GM21447 (cell line): ENCODE results near the gene IQSEC1.

Experiments
- ATAC-seq: cut with Tn5 transposase; IDR thresholded peaks from one replicate; pipeline ENCODE4 v1.9.1; 2021; ENCODE audit not compliant: unreplicated experiment

Gene IQSEC1

DNA sequence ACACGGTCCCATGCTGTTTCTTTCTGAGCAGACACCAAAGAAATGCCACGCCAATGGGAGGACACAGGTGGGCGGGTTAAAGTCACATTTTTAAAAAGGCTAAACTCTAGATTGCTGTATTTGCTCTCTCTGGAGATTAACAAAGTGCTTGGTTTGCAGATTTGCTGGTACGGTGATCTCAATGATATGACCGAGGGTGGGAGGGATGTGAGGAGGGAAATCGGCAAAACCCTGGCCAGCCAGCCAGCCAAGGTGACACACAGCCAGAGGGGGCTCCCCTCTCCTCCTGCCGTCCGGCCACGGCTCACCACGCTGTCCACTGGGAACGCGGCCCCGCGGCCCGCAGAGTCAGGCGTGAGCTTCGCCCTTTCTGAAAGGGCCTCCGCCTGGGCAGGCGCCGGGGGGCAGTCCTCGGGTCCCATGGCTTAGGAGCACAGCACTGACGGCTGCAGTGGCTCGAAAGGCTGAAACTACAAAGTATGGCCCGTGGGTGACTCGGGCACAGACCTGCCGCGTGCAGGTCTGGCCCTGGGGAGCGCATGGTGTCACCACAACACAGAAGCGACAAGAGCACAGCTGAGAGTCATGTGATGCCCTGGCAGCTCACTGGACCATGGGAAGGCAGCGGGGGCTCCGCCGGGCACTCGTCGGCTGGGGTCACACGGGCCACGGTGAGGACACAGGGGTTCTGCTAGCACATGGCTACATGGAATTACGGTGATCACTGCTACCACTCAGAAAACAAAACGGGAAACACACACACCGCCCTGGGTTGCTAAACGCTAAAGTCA lies 174.1 kb downstream of the IQSEC1 start:
- ATAC-seq, result no peak

DNA sequence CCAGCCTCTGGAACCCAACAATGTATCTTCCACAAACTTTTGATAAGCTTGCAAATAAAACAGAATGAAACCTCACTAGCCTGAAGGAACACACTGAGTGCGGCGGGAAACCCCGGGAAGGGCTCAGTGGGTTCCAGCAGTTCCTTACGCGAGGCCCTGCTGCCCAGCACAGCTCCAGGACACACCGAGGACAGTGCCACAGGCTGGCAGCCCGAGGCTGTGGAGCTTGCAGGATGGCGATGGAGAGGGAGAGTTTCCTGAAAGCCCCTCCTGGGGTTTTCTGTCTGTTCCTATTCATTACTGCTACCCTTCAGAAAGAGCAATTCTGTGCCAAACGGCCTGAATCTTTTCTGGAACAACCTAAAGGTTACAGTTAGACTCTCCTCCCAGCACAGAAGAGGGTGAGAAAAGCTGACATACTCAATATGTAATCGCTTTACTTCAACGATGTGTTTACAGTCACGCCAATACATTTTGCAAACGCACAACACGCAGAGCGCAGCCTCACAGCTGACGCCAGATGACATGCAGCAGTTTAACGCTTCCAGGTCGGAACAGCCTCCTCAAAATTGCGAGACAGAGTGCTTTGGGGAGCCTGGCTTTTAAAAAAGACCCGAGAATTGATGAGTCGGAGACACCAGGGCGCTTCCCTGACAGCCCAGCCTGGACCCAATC lies 174.8 kb downstream of the IQSEC1 start:
- ATAC-seq, result no peak

DNA sequence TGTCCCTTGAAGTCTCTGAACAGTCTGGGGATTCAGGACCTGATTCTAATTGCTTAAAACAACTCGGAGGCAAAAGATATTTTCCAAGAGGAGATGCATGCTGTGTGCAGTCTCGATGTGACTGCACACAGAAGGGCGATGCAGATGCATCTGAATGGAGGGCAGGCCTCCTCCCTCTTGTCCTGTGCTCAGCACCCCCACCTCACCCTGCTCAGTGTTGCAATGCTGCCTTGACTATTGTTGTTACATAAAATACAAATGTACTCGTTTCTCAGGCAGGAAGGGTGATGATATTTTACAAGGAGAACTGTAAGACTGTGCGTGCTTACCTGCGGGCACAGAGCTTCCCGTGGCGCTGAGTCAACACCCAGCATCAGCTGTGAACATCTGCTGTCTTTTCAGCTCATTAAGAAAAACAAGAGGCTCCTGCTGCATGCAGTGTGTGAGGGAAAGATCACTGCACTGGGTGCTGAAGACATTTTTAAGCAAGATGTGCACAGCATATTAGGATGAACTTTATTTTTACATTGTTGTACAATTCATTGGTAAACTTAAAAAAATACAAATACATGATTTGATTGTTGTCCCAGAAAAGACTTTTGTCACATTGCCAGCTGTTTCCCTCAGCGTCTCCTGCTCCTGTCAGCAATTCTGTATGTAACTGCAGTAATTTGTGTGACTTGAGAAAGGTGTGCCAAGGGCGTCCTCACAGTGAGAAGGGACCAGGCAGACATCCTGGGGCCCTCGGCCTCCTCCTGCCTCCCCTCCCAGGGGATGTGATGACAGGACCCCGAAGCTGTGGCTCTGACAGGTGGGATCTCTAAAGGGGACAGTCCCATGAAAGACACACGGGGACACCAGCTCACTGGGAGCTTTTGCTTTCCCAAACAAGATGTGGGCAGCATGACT lies 175.6 kb downstream of the IQSEC1 start:
- ATAC-seq, result no peak

DNA sequence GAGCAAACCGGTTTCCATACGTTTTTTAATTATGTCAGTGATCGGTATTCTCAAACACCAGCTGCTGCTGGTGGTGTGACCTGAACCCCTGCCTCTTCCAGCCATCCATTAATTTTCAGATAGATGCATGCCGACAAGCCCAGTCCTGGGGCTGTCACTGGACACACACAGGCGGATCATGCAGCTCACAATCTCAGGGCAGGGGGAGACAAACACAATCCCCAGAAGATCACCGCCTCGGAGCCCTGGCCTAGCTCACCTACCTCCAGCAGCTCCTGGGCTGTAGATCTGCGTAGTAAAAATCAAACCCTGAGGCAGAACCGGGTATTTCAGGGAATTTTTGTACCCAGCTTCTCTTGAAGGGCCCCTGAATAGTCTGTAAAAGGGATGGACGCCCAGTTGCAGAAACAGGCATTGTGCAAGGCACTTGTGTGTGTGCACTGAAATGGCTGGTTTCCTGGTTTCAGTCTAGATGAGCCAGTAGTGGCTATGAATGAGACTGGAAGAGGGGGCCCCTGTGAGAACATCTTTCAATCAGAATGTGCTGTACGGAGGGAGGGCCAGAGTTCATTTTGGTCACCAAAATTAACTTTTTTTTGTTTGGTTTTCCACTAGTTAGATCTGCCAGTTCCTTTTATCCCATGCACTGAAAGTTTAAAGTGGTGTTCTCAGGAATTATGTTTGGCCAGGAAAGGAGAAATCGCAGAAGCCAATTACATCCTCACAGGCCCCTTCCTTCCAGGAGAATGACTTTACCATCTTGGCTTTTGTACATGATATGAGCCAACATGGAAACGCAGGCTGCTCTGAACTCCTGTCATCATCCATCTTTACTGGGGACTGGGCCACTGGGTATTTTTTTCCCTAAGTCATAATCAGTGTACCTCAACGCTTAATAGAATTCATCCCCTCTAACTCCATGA lies 176.9 kb downstream of the IQSEC1 start:
- no peak for ATAC-seq

DNA sequence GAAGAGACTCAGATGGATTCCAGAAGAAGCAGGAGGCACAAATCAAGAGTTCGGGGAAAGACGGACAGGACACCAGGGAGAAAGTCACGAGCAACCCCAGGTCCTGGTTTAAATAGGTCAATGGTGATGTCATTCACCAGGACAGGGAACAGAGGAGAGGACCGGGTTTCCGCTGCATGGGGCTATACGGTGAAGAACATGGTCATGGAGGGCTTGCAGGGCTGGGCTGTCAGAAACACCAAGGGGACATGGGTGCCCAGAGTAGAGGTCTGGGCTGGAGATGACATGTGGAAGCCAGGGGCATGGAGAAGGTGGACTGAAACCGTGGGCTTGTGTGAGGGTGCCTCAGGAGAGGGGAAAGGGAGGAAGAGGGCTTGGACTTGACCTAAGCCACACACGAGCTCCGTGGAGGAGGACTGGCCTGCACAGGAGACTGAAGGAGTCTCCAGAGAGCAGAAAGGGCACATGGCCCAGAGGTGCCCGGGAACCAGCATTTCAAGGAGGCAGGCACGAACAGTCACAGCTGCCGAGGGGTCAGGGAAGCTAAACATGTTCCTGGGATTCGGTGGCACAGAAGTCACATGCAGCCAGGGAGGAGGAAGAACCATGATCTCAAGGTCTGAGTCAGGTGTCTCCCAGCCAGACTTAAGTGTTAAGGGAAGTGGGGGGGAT lies 177.7 kb downstream of the IQSEC1 start:
- no peak for ATAC-seq

DNA sequence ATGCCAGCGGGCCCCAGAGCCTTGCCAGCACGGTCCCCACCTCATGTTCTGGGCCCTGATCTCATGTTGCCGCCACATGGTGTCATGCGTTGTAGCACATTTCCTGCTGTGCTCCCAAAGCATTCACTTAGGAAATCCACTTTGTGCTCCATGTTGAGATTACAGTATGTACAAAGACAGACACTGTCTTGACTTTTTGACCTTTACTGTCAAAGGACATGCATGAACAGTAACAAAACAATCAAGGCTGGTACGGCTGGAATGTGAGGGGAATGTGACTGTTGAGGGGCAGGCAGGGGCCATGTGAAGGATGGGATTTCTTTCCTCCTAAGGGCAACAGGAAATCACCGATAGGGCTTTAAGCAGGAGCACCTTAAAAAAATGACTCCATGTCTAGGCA lies 178.6 kb downstream of the IQSEC1 start:
- no peak for ATAC-seq

DNA sequence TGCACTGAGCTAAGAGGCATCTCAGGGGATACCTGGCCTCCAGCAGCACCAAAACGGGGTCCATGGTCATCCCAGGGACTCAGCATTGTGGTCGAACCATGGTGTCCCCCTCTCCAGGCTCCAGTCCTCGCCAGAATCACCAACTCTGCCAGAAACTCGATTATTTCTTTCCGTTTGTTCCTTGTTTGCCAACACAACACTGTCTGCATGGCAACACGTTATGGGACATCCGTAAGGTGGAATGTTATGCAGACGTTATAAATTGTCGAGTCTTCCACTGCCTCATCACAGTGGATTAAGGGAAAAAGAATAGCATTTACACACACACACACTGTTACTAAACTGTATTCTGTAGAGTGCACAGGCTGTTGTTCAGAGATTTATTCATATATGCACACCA lies 179.4 kb downstream of the IQSEC1 start:
- no peak for ATAC-seq

DNA sequence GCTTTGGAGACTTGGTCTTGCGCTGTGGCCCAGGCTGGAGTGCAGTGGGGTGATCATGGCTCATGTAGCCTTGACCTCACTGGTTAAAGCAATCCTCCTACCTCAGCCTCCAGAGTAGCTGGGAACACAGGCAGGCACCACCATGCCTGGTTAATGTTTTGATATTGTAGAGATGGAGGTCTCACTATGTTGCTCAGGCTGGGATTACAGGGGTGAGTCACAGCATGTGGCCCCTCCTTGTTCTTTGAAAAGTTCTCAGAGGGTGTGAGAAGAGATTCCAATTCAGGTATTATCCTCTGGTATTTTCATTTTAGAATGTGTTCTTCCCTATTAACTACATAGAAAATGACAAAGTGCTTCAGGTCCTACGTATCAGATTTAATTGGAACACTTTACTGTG lies 180.0 kb downstream of the IQSEC1 start:
- no peak for ATAC-seq

DNA sequence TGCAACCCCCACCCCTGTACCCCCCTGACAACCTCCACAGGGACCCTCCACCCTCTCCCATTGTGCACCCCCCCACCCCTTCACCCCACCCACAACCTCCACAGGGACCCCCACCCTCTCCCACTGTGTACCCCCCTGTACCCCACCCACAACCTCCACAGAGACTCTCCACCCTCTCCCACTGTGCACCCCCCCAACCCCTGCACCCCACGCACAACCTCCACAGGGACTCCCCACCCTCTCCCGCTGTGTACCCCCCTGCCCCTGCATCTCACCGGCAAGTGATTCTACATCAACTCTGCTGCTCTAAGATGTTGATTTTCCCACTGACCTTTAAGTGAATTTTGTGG lies 180.4 kb downstream of the IQSEC1 start:
- ATAC-seq, result no peak

DNA sequence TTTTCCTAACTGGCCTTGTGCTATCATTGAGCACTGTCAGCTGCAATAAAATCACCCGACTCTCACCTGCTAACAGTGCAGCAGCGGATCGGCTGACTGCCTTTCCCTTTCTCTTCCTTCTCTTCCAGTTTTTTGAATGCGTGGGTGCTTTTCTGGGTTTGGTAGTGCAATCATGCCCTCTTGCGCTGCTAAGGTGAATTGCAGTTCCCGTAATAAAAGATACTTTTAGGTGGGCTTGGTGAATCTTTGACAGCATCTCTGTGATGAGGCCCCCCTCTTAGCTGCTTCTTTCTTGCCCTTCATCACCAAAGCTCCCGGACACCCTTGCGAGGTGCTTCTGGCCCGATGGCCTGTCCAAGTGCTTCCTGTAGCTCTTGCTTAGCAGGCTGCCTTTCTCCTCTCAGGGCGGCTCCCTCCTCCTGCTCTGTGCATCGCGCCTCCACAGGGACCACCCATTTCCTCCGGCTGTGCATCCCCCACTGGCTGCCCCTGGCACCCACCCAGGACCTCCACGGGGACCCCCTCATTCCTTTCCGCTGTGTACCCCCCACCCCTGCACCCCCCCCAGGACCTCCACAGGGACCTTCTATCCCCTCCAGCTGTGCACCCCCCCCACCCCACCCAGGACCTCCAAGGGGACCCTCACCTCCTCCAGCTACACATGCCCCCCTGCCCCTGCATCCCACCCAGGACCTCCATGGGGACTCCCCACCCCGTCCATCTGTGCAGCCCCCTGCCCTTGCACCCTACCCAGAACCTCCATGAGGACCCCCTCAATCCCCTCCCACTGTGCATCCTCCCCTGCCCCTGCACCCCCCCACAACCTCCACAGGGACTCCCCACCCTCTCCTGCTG lies 181.0 kb downstream of the IQSEC1 start:
- ATAC-seq, result no peak

DNA sequence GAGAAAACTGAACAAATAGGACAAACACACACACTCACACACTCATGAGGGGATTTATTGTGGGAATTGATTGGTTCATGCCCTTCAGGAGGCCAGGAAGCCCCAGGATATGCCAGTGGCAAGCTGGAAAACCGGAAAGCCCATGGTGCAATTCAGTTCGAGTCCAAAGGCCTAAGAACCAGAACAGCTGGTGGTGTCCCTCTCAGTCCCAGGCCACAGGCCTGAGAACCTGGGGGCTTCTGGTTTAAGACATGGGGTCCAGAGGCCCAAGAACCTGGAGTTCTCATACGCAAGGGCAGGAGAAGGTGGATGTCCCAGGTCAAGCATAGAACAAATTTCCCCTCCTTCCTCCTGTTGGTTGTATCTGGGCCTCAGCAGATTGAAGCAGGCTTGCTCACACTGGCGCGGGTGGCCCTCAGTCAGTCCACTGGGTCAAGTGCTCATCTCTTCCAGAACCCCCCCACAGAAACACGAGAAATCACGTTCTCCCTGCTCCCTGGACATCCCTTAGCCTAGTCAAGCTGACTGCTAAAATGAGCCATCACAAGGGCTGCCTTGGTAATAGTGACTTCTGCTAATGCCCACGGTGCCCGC lies 181.7 kb downstream of the IQSEC1 start:
- ATAC-seq, result no peak

DNA sequence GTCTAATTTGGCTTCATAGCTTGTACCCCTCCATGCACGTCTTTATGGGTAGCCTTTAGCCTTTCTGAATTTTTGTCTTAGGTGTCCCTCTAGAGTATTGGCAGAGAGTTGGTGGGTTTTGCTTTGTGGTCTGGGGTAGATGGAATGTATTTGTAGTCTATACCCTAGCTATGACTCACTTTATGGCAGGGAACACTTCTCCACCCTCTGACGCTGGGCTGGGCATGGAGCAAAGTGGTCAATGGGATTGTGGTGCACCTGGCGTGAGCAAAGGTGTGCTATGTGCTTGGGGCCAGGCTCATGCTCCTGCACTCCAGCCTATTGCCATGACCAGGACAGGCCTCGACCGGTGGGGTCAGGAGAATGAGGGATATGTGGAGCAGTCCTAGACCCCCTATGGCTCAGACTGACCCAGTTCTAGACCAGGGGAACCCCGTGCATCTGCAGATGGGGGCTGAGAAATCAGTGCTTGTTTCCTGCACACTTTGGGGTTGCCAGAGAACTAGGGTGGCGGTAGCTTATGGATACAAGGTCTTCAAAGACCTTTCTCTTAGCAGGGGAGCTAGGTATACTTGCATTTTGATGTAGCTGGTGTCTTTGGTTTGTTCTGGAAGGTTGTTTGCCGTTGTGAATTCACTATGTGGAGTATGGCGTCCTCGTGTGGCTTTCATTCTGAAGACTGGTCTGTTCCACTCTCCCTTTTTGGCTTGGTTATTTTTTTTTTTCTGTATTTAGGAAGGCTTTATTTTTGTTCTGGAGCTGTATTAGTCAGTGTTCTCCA lies 182.4 kb downstream of the IQSEC1 start:
- no peak for ATAC-seq

DNA sequence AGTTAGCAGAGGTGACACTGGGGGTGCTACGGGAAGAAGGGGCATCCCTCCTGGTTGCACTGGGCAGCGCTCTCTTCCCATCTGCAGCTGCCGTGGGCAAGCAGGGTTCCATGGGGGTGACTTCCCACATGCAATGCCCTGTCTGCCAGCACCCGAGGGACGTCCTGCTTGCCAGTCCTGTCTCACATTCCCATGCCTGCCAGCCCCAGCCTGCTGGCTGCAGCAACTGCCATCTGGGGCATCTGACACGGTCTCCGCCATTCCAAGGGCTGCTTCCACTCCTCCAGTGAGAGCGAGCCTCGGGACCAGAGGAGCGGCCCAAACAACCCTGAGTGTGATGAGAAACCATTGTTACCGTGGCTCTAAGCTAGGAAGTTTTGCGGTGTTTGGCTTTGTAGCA lies 186.5 kb downstream of the IQSEC1 start:
- no peak for ATAC-seq

DNA sequence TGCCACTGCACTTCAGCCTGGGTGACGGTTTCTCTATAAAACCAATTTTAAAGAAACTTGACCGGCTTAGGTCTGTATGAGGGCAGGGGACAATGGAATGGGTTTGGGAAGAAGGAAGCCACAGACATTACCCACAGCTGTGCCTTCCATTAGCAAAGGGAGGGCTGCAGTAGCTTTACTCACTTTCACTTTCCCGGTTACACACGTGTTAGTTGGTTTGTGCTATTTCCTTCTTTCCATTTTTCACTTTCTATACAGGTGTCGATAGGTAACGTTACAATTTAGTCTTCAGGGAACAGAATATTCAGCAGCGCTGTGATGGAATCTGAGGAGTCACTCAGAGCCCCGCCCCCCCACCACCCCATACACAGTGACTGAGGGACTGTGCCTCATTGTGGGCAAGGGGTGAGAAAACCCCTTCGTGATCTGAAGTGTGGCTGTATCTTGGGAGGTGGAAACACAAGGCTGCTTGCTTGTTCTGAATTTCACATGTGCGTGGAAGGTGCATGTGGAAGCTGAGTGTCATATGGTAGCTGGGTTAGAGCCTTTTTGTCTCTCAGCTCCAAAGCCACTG lies 187.0 kb downstream of the IQSEC1 start:
- ATAC-seq, result peak; percentile 58

DNA sequence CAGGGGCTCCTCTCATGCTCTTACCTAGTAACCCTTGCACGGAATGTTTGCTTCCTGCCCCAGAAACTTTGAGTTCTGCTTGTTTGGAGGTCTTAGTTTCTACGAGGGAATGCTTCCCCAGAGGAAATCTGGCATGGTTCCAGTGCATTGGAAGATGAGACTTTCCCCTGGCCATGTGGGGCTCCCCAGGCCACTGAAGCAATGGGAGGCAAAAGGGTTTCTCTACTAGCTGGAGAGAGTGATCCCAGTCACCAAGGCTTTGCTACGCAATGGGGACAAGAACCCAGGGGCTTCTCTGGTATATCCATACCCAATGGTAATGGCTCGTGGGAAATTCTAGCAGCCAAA lies 187.7 kb downstream of the IQSEC1 start:
- ATAC-seq, result no peak

DNA sequence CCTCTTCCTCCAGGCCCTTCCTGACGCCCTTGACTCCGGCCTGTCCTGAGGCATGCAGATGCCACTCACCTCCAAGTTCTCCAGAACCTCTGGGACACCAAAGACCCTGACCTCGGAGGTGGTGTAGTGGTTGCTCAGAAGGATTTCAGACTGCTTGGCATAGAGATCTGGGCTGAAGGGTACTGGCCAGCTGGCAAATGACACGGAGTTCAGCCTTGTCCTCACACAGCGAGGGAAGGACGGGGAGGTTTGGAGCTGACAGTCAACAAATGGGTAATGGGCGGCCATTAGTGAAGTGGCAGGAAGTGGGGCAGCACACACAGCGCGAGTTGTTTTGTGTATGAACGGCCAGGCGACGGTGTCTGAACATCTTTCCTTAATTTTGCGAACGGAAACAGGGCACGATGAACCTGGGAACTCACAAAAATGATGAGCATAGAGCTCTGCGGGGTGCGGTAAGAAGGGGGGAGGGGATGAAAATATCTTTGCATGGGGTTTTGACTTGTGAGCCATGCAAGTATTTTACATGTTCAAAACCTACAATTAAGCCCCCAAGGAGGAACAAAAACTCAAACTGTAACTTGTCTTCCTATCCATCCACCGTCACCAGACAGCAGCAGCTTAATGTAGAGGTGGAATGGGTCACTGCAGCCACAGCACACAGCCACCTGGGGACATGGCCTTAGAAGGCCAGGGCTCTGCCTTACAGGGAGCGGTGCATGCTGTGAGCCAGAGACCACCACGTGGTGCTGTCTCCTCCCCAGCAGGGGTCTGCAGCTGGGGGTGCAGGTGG lies 188.2 kb downstream of the IQSEC1 start:
- no peak for ATAC-seq

DNA sequence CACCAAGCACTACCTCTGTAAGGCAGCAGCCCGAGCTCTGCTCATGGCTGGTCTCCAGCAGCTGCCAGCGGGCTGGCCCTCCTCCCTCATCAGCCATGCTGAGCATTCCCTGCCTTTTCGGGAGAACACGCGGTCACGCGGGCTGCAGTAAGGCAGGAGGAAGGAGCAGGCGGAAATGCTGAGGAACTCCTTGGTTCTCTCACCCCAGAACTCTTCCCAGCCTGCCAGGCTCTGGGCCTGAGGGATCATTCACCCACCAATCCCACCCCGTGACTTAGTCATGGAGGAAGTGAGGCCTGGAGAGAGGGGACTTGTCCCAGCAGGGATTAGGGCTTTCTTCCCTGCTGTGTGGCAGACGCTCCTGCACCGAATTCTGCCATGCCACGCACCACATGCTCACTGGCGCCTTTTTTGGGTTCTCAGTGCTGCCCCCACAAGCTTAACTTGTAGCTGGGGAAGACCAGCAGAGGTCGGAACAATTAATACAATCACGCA lies 189.0 kb downstream of the IQSEC1 start:
- ATAC-seq, result no peak
